ENCODE results near the gene FBL.

- TF ChIP-seq, protein P1, sequence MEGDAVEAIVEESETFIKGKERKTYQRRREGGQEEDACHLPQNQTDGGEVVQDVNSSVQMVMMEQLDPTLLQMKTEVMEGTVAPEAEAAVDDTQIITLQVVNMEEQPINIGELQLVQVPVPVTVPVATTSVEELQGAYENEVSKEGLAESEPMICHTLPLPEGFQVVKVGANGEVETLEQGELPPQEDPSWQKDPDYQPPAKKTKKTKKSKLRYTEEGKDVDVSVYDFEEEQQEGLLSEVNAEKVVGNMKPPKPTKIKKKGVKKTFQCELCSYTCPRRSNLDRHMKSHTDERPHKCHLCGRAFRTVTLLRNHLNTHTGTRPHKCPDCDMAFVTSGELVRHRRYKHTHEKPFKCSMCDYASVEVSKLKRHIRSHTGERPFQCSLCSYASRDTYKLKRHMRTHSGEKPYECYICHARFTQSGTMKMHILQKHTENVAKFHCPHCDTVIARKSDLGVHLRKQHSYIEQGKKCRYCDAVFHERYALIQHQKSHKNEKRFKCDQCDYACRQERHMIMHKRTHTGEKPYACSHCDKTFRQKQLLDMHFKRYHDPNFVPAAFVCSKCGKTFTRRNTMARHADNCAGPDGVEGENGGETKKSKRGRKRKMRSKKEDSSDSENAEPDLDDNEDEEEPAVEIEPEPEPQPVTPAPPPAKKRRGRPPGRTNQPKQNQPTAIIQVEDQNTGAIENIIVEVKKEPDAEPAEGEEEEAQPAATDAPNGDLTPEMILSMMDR (optimal IDR thresholded peaks at IDR 0.05 in 1 of 3, IDR thresholded peaks at IDR 0.05 in 1 of 3, conservative IDR thresholded peaks at IDR 0.05 in 1 of 3; ENCODE audit: extremely low read depth in 1 of 3, insufficient read depth in 2 of 3, low read length in 3 of 3): no peak
- no peak for TF ChIP-seq EZH2 (IDR thresholded peaks at IDR 0.05; ENCODE audit: low read length)
Observed at GRCh38 chr19:39845172-39845571, 1.0 kb downstream of the FBL start.

All from keratinocyte (primary cell).